Gastroesophageal sphincter (tissue), 4 donors: ENCODE measurements around the gene C2CD4C. TPM values are rescaled to one million over a fixed set of nuclear protein-coding genes. Genes with fewer than 3 reads are reported as not detected.
"Not testable (repeated sequence)": the region's sequence is repeated elsewhere in the genome, so short reads cannot be mapped to it uniquely, and the experiment has no call there.

Experiments used
- ATAC-seq: fragments of 150-250 bp; one replicate; pipeline ENCODE4 v1.9.1; 2016; ENCODE audit warnings: mild to moderate bottlenecking, moderate library complexity
- H3K27ac ChIP-seq, 4 donors: fragments of 200-600 bp; sonication (generic) in 3 of 4; 1 replicate in 3 of 4; 2 replicates in 1 of 4; pipeline ENCODE4 v1.5.1; 2016 to 2019
- H3K27me3 ChIP-seq: fragments of 200-600 bp; sonication (generic); one replicate; pipeline ENCODE4 v1.5.1; 2019
- H3K36me3 ChIP-seq, 2 donors: fragments of 200-600 bp; sonication (generic); one replicate each; pipeline ENCODE4 v1.5.1; 2019; ENCODE audit warnings: control low read depth in 1 of 2
- H3K4me1 ChIP-seq, 3 donors: fragments of 200-600 bp; sonication (generic); 1 replicate in 2 of 3; 2 replicates in 1 of 3; pipeline ENCODE4 v1.5.1; 2016 to 2019; ENCODE audit warnings: control low read depth in 2 of 3
- H3K4me3 ChIP-seq, 2 donors: fragments of 200-600 bp; sonication (generic); one replicate each; pipeline ENCODE4 v1.5.1; 2019; ENCODE audit warnings: mild to moderate bottlenecking in 1 of 2, moderate library complexity in 1 of 2
- H3K9me3 ChIP-seq, 3 donors: fragments of 200-600 bp; sonication (generic); one replicate each; pipeline ENCODE4 v1.5.1; 2017 to 2019; ENCODE audit warnings: control low read depth in 2 of 3
- EP300 ChIP-seq: sonication (generic); formaldehyde crosslinking; IDR thresholded peaks from one replicate; pipeline ENCODE4 v1.6.1; 2017; ENCODE audit warnings: antibody characterized with exemption, mild to moderate bottlenecking
- POLR2A ChIP-seq, 2 donors: fragments of 450-650 bp; IDR thresholded peaks; one replicate each; pipeline ENCODE4 v1.6.1; 2017; ENCODE audit warnings: antibody characterized with exemption in 2 of 2, mild to moderate bottlenecking in 2 of 2, moderate library complexity in 1 of 2
- POLR2AphosphoS5 ChIP-seq: sonication (generic); formaldehyde crosslinking; IDR thresholded peaks from one replicate; pipeline ENCODE4 v1.6.1; 2017; ENCODE audit warnings: antibody characterized with exemption
- WGBS, 2 donors: methylation state at CpG; one replicate each; pipeline ENCODE4 v1.1.5; 2018; ENCODE audit warnings: low coverage in 1 of 2; 5-methylcytosine and 5-hydroxymethylcytosine counted together
- total RNA-seq, 4 donors: library from RNA; depleted of rRNA; stranded (reverse); fragments of >200 nt; gene quantifications; one replicate each; pipeline ENCODE4 v1.1.0, GENCODE V29; 2016
- TF ChIP-seq, protein P1 (sequence below), 4 experiments: fragments of 200-600 bp in 2 of 4; fragments of 450-650 bp in 2 of 4; sonication (generic) in 1 of 4; IDR thresholded peaks; one replicate each; pipeline ENCODE4 v1.5.1; 2017 to 2019; ENCODE audit warnings: antibody characterized with exemption in 4 of 4, mild to moderate bottlenecking in 2 of 4, moderate library complexity in 2 of 4

C2CD4C gene
- total RNA-seq, 4 donors from 2014 or later: 0.19 to 2.7 (median 0.67) TPM; not detected in 1

DNA sequence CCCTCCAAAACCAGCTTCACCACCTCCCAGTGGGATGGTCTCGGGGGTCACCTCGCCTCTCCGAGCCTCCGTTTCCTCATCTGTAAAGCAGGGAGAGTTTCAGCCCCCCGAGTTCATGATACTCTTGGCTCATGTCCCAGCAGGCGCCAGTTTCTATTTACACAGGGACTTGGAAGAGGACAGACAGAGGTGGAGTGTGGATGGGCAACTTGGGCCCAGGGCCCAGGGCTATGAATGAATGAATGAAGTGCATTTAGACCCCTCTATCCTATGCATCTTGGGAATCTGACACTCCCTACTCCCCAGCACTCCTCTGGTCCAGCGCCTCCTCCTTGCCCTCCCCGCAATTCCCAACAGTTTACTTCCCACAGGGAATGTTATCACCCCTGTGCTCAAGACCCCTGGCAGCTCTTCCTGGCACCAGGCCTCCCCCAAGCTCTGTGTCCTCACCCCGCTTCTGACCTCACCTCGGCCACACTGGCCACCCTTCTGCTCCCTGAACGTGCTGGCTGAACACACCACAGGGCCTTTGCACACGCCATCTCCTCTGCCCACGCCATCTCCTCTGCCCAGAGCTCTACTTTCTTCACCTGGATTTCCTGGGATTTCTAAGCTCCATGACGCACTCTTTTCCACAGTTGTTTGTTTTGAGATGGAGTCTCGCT is 4.9 kb upstream of the C2CD4C start:
- peaks cover 0 to 4% of the 10 kb centered on the region in 2 donors for H3K36me3 ChIP-seq
- no peak overlapping the region for H3K4me3 ChIP-seq
- no peak overlapping the region for H3K27ac ChIP-seq
- WGBS, 2 donors: 60 to 86% methylated on average over 5 to 14 of the region's 15 CpGs
- TF ChIP-seq POLR2AphosphoS5 (no peak), EP300 (no peak), POLR2A (IDR thresholded peaks at IDR 0.05) (no peak)
- TF ChIP-seq, protein P1, sequence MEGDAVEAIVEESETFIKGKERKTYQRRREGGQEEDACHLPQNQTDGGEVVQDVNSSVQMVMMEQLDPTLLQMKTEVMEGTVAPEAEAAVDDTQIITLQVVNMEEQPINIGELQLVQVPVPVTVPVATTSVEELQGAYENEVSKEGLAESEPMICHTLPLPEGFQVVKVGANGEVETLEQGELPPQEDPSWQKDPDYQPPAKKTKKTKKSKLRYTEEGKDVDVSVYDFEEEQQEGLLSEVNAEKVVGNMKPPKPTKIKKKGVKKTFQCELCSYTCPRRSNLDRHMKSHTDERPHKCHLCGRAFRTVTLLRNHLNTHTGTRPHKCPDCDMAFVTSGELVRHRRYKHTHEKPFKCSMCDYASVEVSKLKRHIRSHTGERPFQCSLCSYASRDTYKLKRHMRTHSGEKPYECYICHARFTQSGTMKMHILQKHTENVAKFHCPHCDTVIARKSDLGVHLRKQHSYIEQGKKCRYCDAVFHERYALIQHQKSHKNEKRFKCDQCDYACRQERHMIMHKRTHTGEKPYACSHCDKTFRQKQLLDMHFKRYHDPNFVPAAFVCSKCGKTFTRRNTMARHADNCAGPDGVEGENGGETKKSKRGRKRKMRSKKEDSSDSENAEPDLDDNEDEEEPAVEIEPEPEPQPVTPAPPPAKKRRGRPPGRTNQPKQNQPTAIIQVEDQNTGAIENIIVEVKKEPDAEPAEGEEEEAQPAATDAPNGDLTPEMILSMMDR (IDR thresholded peaks at IDR 0.05): no peak
- H3K27me3 ChIP-seq: peaks cover 46% of the 10 kb centered on the region
- H3K4me1 ChIP-seq: peaks cover 0 to 14% (median 8%) of the 10 kb centered on the region in 3 donors
- no peaks in the 10 kb centered on the region for H3K9me3 ChIP-seq
- no peak for ATAC-seq

DNA sequence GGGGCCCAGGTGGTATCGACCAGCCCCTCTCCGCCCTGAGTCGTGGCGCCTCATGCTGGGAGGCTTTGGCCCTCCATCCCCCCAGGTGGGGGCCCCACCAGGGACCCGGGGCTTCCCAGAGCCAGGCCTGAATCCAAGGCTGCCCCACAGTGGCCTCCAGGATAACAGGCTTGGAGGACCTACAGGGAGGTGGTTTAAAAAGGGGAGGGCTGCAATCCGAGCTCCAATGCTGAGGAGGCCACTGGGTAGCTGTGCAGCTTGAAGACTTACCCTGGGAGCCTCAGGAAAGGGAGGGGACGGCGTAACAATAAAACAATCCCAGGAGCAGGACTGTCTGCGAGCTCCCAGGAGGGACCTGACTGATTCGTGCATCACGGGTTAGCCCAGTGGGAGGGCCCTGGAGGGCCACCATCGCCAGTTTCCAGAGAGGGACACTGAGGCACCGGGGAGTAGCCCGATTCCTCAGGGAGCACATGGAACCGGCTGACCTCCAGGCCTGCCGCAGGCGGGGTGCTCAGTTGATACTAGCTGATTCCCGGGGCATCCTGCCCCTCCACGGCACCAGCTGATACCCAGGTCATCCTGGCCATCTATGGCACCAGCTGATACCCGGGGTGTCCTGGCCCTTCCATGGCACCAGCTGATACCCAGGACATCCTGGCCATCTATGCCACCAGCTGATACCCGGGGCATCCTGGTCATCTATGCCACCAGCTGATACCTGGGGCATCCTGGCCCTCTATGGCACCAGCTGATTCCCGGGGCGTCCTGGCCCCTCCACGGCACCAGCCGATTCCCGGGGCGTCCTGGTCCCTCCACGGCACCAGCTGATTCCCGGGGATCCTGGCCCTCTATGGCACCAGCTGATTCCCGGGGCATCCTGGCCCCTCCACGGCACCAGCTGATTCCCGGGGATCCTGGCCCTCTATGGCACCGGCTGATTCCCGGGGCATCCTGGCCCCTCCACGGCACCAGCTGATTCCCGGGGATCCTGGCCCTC is 3.7 kb upstream of the C2CD4C start:
- Histone ChIP-seq H3K4me3 (no peak overlapping the region), H3K27me3 (peaks cover 59% of the 10 kb centered on the region), H3K36me3 (peaks cover 0 to 4% of the 10 kb centered on the region in 2 donors), H3K9me3 (no peaks in the 10 kb centered on the region), H3K4me1 (peaks cover 0 to 27% (median 17%) of the 10 kb centered on the region in 3 donors), H3K27ac (no peak overlapping the region)
- 44% methylated on average over 5 of the region's 36 CpGs; no CpG with 5 or more reads in 1 of the 2 donors for WGBS, 2 donors
- ATAC-seq: no peak
- TF ChIP-seq POLR2AphosphoS5 (no peak), EP300 (no peak)
- TF ChIP-seq, protein P1 (IDR thresholded peaks at IDR 0.05): no peak

DNA sequence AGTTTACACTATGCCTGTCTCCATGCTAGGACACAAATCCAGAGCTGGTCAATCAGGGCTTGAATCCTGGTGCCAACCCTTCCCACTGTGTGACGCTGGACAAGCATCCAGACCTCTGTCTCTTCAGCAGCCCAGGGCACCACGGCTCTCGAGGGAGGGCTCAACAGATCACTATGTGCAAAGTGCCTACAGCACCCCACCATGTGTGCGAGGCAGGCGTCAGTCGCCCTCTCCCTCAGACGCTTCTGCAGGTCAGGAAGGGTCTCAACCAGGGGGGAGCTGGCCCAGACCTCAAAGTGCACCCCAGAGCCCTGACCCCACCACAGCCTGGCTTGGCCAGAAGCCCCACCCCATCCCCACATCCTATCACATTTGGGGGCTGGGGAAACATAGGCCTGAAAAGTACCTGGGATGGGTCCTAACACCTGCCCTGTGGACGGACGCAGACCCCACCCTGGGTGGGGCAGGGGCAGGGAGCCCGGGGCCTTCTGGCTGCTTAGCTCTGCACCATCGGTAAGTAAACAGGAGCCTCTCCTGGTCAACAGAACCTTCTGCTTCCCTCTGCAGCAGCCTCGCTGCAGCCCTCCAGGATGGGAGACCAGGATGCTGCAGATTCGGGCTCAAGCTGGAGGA is 2.9 kb upstream of the C2CD4C start:
- peaks cover 0 to 27% (median 17%) of the 10 kb centered on the region in 3 donors for H3K4me1 ChIP-seq
- H3K27ac ChIP-seq: no peak overlapping the region
- peaks cover 67% of the 10 kb centered on the region for H3K27me3 ChIP-seq
- TF ChIP-seq POLR2A (IDR thresholded peaks at IDR 0.05): no peak
- no peak for TF ChIP-seq POLR2AphosphoS5
- no peak for TF ChIP-seq EP300
- TF ChIP-seq, protein P1 (IDR thresholded peaks at IDR 0.05): no peak
- peaks cover 0 to under 1% of the 10 kb centered on the region in 2 donors for H3K36me3 ChIP-seq
- WGBS, 2 donors: 20% methylated on average over 3 of the region's 13 CpGs; no CpG with 5 or more reads in 1 of the 2 donors
- ATAC-seq: no peak
- no peaks in the 10 kb centered on the region for H3K9me3 ChIP-seq
- no peak overlapping the region for H3K4me3 ChIP-seq

DNA sequence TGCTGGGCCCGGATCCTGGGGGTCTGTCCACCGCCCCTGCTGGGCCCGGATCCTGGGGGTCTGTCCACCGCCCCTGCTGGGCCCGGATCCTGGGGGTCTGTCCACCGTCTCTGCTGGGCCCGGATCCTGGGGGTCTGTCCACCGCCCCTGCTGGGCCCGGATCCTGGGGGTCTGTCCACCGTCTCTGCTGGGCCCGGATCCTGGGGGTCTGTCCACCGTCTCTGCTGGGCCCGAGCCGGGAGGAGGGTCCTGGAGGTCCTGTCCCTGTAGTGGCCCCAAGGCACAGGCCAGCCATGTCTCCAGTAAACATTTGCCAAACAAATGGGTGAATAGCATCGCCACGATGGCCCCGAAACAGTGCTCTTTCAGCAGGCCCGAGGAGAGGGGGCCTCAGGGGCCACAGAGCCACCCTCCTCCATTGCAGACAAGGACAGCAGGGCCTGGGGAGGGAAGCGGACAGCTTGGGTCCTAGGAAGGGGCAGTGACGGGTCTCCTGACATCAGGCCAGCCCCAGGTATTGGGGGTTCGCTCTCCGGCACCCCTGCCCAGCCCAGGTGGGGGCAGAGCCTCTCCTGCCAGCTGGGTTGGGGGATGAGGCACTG is 2.3 kb upstream of the C2CD4C start:
- WGBS, 2 donors: 94% methylated on average over 3 of the region's 22 CpGs; no CpG with 5 or more reads in 1 of the 2 donors
- H3K27me3 ChIP-seq: peaks cover 73% of the 10 kb centered on the region
- not testable (repeated sequence) for H3K9me3 ChIP-seq

More for the DNA sequence above, 2.3 kb upstream of the C2CD4C start:
- not testable (repeated sequence) for H3K27ac ChIP-seq, H3K4me3 ChIP-seq, ATAC-seq, H3K36me3 ChIP-seq
- peaks cover 0 to 27% (median 17%) of the 10 kb centered on the region in 3 donors for H3K4me1 ChIP-seq
